ENCODE data around the gene NTRK3.

DNA sequence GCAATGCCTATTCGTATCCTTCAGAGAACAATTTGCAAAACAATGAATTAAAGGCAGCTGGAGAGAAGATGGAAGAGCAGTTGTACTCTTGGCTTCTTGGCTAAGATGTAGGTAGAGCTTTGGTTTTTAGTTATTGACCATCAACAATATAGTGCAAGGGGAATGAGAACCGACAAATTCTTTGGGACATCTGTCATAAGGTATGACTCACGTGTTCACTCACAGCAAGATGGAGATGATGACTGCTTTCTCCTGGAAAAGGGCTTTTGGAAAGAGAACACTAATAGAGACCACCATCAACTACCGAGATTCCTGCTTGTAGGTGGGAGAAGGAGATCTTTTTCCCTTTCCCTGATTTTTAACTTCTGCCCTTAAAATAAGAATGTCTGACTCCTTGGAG is 234.9 kb downstream of the NTRK3 start:
- TF ChIP-seq GATA2 (IDR thresholded peaks at IDR 0.05; ENCODE audit: low read depth, low read length) (no peak), GATA3 (IDR thresholded peaks at IDR 0.05; ENCODE audit: low read depth, low read length) (no peak)

Measured in SH-SY5Y (cell line).